RCC 7860 (cell line): ENCODE measurements around the gene ROPN1B.

Experiments
- DNase-seq: peaks from one replicate; pipeline ENCODE4 v3.0.0-alpha.2; 2015; ENCODE audit warnings: low spot score
- FAIRE-seq: peaks from 2 replicates; lab custom pipeline; 2012; peaks lifted over from hg19 to GRCh38; lab: Jason Lieb, UNC

Gene ROPN1B

GRCh38 chr3:126003447-126004190 is 34.6 kb downstream of the ROPN1B start:
- DNase-seq (no peak), FAIRE-seq (no peak)

DNA sequence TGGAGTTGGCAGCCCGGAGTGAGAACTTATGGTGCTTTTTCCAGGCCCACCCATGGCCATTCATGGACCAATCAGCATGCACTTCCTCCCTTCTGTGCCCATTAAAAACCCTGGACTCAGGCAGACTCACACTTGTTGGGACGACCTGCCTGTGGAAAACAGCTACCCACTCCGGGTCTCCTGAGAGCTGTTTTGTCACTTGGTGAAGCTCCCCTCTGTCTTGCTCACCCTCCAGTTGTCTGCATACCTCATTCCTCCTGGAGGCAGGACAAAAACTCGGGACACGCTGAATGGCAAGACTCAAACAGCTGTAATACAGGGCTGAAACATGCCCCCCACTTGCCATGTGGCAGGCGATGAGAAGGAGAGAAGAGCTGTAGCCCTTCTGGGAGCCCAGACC is 35.2 kb downstream of the ROPN1B start:
- no peak for DNase-seq
- FAIRE-seq: no peak

GRCh38 chr3:126004692-126005091 is 35.7 kb downstream of the ROPN1B start:
- FAIRE-seq: no peak
- no peak for DNase-seq

GRCh38 chr3:126005951-126006350 is 37.0 kb downstream of the ROPN1B start:
- FAIRE-seq (no peak), DNase-seq (no peak)

- FAIRE-seq (no peak), DNase-seq (no peak)
These were observed 39.2 kb downstream of the ROPN1B start for GRCh38 chr3:126008219-126008618.

DNA sequence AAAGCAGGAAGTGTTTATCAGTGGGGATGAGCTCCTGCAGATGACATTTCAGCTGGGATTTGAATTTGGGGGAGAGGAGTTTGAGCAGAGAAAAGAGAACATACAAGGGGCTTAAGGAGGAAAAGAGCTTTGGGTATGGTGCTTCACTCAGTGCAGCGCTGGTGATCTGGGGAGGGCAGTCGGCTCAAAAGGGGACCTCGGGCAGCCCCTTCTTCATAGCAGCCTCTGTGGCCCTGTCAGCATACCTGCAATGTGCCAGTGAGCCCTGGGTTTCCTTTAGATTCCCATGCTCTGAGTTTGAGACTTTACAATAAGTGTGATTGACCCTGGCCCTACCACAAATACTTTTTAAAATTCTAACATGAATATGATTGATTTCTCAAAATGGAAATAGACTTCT is 40.2 kb downstream of the ROPN1B start:
- DNase-seq (no peak), FAIRE-seq (no peak)

- FAIRE-seq: no peak
- no peak for DNase-seq
These were observed 44.8 kb downstream of the ROPN1B start for GRCh38 chr3:126013751-126014156.

- no peak for DNase-seq
- FAIRE-seq: no peak
These were observed 45.3 kb downstream of the ROPN1B start for GRCh38 chr3:126014252-126014651.

- no peak for DNase-seq
These were observed 46.1 kb downstream of the ROPN1B start for GRCh38 chr3:126015075-126015474.

DNA sequence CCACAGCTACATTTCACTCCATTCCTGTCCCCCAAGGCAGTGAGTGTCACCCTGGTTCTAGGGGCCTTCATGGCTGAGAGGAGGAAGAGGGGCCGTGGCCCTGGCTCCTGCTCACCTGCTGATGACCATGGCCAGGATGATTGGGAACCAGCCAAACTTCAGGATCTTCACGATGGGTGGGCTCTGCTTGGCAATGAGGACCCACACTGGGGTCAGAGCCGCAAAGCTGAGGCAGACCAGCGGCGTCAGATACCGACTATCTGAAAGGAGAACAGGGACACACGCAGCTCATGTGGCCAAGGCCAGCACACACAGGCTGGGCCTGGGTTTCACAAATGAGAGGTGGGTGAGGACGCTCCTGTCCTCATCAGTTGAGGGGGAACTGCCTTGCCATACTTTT is 47.6 kb downstream of the ROPN1B start:
- DNase-seq: no peak
- no peak for FAIRE-seq

More at GRCh38 chr3:126015075-126015474, 46.1 kb downstream of the ROPN1B start:
- FAIRE-seq: no peak

GRCh38 chr3:126017362-126017761 is 48.4 kb downstream of the ROPN1B start:
- FAIRE-seq (no peak), DNase-seq (no peak)

DNA sequence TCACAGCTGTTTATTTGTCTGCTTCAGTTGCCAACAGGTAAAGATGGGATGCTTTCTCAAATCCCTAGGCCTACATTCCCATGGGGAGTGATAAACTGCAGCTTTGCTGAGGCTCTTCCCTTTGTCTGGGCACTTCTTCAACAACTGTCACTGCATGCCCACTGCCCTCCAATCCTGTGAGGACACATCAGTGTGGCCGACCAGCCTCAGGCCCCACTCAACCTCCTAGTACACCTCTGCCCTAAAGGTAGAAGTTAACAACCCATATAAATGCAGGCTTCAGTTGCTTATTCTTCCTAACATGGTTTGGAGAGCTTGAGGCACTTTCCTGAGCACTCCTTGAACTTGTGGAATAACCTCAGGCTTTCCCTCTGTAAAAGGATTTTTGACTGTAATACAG is 49.6 kb downstream of the ROPN1B start:
- DNase-seq (no peak), FAIRE-seq (no peak)

DNA sequence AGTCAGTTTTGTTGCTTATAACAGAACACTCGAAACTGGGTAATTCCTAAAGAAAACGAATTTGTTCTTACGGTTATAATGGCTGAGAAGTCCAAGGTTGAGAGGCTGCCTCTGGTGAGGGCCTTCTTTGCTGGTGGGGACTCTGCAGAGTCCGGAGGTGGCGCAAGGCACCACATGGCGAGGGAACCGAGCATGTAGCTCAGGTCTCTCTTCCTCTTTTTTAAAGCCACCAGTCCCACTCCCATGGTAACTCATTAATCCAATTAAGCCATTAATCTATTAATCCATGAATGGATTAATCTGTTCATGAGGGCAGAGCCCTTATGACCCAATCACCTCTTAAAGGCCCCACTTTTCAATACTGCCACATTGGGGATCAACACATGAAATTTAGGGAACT is 50.0 kb downstream of the ROPN1B start:
- no peak for FAIRE-seq

DNA sequence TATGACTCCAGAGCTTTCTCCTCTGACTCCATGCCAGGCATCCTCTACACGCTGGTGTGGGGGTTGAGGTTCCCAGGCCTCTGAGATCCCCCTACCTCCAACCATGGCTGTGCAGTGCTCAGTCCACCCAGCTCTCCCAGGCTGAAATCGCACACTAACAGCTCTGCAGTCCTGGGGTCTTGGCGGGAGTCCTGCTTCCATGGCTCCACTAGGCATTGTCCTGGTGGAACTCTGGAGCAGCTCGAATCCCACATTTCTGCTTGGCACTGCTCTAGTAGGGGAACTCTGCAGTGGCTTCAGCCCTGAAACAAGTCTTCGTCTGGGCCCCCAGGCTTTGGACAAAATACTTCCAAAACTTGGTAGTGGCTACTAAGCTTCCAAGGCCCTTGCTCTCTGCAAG is 50.7 kb downstream of the ROPN1B start:
- FAIRE-seq (no peak), DNase-seq (no peak)

More for the DNA sequence above, 50.0 kb downstream of the ROPN1B start:
- no peak for DNase-seq

DNA sequence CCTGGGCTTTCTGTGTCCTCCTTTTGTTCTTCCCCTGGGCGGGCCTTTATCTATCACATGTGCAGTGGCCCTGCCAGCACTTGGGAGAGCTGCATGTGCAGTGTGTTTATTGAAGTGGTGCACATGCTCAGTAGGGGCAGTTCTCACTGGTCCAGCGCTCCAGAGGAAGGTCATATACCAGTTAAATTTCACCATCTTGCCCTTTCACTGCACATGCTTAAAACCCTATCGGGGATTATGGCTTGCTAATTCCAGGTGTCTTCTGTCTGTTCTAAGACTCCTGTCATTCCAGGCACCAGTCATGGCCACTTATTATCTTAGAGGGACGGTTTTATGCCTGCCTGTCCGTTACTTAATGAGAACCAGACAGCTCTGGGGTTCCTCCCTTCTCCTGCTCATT is 52.2 kb downstream of the ROPN1B start:
- FAIRE-seq (no peak), DNase-seq (no peak)

DNA sequence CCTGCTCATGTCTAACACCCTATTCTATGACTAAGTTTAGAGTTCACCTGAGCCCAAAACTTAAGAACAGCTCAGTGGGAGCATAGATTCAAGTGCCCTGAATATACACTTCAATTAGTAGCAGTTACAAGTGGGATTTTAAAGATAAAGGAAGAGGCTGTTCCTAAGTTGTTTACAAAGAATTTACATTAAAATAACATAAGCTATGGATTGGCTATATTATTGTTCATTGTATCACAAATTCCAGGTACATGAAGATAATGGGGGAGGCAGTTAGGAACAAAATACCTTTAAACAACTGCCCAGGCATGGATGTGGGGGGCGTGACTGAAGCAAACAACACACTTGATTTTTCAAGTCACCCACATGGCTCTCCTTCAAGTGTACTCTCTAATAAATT is 52.7 kb downstream of the ROPN1B start:
- FAIRE-seq: no peak
- no peak for DNase-seq

GRCh38 chr3:126022741-126023359 is 53.9 kb downstream of the ROPN1B start:
- no peak for DNase-seq
- FAIRE-seq: no peak

DNA sequence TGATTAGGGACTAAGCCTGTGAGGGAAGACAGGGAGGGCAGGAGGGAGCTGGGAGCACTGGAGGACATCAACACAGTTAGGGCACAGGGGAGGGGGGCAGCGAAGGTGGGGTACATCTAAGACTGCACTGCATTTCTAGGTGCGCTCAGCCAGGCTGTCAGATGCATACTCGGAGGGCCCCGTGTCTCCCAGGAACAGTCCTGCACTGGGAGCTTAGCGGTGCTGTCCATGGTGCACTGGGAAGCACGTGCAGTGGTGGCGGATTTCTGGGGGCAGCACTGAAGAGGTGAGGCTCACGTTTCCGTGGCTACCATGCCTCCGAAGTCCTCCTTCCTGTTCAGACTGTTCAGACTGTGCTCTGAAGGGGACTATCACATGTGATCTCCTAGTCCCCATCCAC is 54.4 kb downstream of the ROPN1B start:
- FAIRE-seq (no peak), DNase-seq (no peak)

DNA sequence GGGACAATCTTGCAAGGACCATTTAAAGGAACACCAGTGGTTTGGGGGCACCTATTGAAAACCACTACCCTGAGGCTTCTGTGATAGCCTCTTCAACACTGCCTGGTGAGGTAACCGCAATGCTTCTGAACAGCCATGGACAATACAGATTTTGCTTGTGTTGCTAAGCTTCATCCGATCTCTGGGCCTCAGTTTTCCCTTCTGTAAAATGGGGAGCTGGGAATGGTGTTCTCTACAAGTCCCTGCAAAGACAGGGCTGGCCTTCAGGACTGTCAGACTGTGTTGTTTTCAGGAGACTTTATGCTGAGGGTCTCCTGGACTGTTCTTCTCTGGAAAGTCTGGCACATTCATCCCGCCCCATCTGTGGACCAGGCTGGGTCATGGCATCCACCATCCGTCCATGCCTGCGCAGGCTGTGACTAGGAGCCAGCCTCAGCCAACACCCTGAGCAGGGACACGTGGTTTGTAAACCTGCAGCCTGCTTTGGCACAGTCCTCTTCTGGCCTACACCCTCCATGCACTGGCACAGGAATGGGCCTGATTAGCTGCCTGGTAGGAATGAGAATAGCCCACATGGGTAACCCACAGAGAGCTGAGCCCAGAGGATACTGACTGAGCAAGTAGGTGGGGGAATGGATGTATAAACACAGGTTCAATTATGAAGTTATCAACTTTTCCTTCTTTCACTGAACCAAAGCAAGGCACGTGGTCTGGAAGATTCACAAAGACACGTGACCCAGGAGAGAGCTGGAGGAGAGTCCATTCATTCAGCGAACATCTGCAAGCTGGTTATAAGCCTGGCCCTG is 55.3 kb downstream of the ROPN1B start:
- DNase-seq (no peak), FAIRE-seq (no peak)

DNA sequence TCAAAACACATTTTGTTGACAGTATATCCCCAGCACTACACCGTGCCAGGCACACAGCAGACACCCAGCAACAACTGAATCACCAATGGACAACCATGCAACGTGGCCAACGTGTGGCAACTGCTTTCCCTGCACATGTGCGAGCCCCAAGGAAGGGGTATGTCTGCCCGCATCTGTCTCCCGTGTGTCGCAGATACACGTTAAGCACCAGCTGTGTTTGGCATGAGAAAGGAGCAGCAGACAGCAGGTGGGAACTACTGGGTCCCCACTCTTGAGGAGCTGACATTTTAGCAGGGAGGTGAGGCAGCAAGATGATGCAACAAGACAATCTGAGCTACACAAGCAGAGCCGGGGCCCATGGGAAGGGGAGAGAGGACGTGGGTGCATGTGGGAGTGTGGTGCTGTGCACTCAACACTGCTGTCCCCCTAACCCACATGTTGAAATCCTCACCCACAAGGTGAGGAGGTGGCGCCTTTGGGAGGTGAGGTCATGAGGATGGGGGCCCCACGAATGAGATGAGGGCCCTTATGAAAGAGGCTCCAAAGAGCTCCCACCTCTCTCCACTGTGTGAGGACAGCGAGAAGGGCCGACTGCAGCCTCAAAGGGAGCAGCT is 56.2 kb downstream of the ROPN1B start:
- no peak for FAIRE-seq
- no peak for DNase-seq

GRCh38 chr3:126025862-126026261 is 56.9 kb downstream of the ROPN1B start:
- DNase-seq (no peak), FAIRE-seq (no peak)
